Thyroid gland (tissue), 4 donors: ENCODE data around the gene TBC1D5.

Experiments used
- POLR2A ChIP-seq, 2 donors: fragments of 450-650 bp; IDR thresholded peaks; one replicate each; pipeline ENCODE4 v1.6.1; 2017; ENCODE audit warnings: antibody characterized with exemption in 2 of 2, mild to moderate bottlenecking in 2 of 2, moderate library complexity in 1 of 2
- TF ChIP-seq, protein P1 (sequence below), 6 experiments: fragments of 200-600 bp in 3 of 6; fragments of 450-650 bp in 3 of 6; sonication (generic) in 3 of 6; IDR thresholded peaks; one replicate each; pipeline ENCODE4 v1.5.1; 2016 to 2019; ENCODE audit warnings: antibody characterized with exemption in 6 of 6, mild to moderate bottlenecking in 2 of 6, inconsistent platforms in 1 of 6, moderate library complexity in 1 of 6

DNA sequence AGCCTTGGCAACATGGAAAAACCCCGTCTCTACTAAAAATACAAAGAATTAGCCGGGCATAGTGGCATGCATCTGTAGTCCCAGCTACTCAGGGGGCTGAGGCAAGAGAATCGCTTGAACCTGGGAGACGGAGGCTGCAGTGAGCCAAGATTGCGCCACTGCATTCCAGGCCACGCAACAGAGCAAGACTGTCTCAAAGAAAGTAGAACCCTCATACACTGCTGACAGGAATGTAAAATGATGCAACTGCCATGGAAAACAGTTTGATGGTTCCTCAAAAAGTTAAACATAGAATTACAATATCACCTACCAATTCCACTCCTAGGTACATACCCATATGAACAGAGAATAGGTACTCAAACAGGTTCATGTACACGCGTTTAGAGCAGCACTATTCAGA lies 158.9 kb downstream of the TBC1D5 start:
- TF ChIP-seq, protein P1, sequence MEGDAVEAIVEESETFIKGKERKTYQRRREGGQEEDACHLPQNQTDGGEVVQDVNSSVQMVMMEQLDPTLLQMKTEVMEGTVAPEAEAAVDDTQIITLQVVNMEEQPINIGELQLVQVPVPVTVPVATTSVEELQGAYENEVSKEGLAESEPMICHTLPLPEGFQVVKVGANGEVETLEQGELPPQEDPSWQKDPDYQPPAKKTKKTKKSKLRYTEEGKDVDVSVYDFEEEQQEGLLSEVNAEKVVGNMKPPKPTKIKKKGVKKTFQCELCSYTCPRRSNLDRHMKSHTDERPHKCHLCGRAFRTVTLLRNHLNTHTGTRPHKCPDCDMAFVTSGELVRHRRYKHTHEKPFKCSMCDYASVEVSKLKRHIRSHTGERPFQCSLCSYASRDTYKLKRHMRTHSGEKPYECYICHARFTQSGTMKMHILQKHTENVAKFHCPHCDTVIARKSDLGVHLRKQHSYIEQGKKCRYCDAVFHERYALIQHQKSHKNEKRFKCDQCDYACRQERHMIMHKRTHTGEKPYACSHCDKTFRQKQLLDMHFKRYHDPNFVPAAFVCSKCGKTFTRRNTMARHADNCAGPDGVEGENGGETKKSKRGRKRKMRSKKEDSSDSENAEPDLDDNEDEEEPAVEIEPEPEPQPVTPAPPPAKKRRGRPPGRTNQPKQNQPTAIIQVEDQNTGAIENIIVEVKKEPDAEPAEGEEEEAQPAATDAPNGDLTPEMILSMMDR (IDR thresholded peaks at IDR 0.05): no peak
- no peak for TF ChIP-seq POLR2A (IDR thresholded peaks at IDR 0.05)
